ENCODE data around the gene NASP.
"Not testable (repeated sequence)": the region's sequence is repeated elsewhere in the genome, so short reads cannot be mapped to it uniquely, and the experiment has no call there.

The NASP gene

GRCh38 chr1:45570631-45571030, 13.2 kb upstream of the NASP start:
- no peak for DNase-seq (ENCODE audit: low read depth)

DNA sequence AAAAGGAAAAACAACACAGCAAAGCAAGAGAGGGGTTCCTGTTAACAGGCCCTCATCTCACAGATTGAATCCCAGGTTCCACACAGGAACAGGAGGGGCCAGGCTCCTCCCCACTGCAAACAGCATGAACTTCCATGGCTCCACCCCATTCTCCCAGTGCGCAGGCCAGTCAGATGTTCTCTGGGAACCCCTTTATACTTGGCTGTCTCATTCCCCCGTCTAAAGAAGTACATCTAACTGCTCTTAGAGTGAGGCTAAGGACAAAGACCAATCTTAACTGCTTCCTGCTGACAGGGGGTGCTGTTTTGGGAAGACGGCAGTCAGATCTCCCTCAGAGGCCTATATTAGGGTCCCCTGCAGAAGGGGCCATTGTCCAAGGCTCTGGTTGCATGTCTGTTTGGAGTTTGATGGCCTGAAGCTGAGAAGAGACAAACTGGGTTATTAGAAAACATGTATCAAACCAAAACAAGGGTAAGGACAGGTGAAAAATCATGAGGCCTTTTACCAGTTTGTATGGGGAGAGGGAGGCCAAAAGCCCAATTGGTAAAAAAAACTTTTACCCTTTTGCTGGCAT, 10.5 kb upstream of the NASP start:
- DNase-seq (ENCODE audit: low read depth): no peak

DNA sequence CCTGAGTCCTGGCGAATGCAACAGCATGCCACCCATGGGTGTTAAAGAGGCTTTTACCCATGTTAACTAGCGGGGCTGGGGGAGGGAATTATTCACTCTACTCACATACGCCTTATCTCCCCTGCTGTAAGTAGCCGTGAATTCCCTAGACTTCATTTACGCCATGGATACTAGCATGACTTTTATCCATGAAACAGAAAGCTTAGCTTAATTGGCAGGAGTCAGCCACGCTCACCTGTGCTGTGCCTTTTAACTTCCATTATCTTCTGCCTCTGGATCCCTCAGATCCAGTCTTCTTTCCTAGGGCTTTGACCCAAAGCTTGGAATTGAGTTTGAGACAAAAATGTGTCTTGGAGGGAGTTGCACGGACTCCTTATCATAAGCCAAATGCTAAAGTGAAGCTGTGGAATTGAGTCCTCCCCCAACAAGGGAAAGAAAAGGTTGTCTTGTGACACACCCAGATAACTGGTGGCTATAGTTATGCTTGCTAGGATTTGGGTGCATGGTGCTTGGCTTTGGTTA, 9.7 kb upstream of the NASP start:
- no peak for DNase-seq (ENCODE audit: low read depth)

DNA sequence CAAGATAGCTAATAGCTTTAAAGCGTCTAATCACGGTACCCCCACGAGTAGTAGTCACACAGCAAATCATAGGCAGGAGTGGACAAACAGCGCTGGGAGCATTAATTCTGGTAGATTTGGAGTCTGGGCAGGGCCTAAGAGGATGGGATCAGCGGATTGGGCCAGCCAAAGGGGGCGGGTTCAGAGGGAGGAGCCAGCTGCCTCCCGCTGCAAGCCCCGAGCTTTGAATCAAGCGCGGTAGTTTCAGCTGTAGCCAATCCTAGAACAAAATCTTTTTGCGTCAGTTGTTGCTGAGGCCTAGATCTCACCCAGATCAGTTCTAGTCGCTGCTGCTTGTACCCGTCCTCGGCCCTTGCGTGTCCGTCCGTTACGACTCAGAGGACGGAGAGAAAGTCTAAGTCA, 576 bp upstream of the NASP start:
- DNase-seq (ENCODE audit: low read depth): peak; percentile 85

GRCh38 chr1:45584351-45585109, 689 bp downstream of the NASP start:
- peak; percentile 74 for DNase-seq (ENCODE audit: low read depth)

DNA sequence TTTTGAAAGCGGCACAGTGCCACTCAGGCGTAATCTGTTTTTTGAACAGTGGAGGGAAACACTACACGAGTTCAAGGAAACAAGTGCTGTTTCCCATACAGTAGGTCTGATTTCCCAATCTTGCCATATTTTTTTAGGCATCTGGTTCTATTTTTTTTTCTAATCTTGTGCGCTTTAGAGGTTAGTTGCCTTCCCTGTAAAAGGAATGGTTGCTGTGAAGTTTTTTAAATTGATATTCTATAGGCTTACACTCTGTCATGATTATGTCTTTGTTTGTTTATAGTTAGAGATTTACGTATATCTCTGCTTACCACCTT, 1.2 kb downstream of the NASP start:
- no peak for DNase-seq (ENCODE audit: low read depth)

- DNase-seq (ENCODE audit: low read depth): no peak
These were observed 1.7 kb downstream of the NASP start for GRCh38 chr1:45585496-45586075.

GRCh38 chr1:45586769-45587168, 2.9 kb downstream of the NASP start:
- DNase-seq (ENCODE audit: low read depth): no peak

DNA sequence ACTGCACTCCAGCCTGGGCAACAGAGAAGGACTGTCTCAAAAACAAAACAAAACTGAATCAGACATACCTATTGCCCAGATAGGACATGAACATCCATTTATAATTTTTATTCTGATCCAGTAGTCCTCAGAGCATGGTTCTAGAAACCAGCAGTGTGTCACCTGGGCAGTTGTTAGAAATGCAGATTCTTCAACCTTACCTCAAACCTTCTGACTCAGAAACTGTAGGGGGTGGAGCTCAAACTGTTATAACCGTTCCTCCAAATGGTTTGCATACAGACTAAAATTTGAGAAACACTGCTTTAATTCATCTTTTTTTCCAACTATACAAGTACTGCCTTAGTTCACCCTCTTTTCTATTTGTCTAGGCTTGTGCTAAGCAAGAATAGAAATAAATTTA, 6.0 kb downstream of the NASP start:
- DNase-seq (ENCODE audit: low read depth): no peak

DNA sequence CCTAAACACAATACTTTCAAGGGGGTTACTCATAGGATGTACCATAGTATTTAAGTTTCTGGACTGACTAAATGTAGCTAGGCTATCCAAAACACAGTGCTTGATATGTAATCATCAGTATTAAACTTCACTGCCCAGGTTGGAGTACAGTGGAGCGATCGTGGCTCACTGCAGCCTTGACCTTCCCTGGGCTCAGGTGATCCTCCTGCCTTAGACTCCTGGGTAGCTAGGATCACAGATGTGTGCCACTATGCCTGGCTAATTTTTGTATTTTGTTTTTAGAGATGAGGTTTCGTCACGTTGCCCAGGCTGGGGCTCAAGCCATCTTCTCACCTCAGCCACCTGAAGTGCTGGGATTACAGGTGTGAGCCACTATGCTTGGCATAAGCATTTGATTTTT, 10.6 kb downstream of the NASP start:
- no peak for DNase-seq (ENCODE audit: low read depth)

- not testable (repeated sequence) for DNase-seq (ENCODE audit: low read depth)
These were observed 12.9 kb downstream of the NASP start for GRCh38 chr1:45596765-45597164.

DNA sequence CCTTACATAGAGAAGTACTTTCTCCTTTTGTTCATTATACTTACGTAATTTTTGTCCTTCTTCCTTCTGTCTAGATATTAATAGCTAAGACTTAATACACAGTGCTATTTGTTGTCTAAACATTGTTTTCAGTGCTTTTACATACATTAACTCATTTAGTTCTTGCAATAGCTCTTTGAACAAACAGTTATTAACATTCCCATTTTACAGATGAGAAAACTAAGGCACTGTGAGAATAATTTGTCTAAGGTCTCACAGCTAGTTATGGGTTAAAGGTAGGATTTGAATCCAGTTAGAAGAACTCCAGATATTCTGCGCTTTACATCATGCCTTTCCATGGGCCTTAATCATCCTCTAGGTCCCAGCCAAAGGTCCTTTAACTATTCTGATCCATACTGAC, 20.4 kb downstream of the NASP start:
- no peak for DNase-seq (ENCODE audit: low read depth)

DNA sequence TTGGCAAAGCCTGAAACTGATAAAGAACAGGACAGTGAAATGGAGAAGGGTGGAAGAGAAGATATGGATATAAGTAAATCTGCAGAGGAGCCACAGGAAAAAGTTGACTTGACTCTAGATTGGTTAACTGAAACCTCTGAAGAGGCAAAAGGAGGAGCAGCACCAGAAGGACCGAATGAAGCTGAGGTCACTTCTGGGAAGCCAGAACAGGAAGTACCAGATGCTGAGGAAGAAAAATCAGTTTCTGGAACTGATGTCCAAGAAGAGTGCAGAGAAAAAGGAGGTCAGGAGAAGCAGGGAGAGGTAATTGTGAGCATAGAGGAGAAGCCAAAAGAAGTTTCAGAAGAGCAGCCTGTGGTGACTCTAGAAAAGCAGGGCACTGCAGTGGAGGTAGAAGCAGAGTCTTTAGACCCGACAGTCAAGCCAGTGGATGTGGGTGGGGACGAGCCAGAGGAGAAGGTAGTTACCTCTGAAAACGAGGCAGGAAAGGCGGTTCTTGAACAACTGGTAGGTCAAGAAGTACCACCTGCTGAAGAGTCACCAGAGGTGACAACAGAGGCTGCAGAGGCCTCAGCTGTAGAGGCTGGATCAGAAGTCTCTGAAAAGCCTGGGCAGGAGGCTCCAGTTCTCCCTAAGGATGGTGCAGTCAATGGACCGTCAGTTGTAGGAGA, 23.7 kb downstream of the NASP start:
- no peak for DNase-seq (ENCODE audit: low read depth)

GRCh38 chr1:45608175-45609156, 24.6 kb downstream of the NASP start:
- no peak for DNase-seq (ENCODE audit: low read depth)

GRCh38 chr1:45610589-45611226, 26.9 kb downstream of the NASP start:
- DNase-seq (ENCODE audit: low read depth): no peak

DNA sequence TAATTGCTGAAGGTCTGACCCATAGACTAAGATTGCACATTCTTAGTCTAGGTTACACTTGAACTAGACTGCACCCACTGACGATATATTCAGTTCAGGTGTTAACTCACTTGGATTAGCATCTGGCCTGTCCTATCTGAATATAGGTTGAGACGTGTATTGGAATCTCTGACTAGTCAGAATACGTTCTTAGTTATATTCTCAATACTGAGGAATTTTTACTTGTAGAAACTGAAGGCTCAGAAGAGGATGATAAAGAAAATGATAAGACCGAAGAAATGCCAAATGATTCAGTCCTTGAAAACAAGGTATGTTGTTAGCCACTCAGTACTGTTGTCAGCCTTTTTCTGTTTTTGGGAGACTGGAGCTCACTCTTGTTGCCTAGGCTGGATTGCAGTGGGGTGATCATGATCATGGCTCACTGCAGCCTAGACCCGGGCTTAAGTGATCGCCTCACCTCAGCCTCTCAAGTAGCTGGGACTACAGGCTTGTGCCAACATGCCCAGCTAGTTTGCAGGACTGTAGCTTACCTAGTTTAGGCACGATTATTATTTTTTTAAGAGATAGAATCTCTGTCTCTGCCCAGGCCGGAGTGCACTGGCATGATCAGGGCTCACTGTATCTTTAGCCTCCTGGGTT, 29.2 kb downstream of the NASP start:
- DNase-seq (ENCODE audit: low read depth): no peak

- no peak for DNase-seq (ENCODE audit: low read depth)
These were observed 32.0 kb downstream of the NASP start for GRCh38 chr1:45615885-45616284.

- DNase-seq (ENCODE audit: low read depth): no peak
These were observed 33.8 kb downstream of the NASP start for GRCh38 chr1:45617618-45618017.

DNA sequence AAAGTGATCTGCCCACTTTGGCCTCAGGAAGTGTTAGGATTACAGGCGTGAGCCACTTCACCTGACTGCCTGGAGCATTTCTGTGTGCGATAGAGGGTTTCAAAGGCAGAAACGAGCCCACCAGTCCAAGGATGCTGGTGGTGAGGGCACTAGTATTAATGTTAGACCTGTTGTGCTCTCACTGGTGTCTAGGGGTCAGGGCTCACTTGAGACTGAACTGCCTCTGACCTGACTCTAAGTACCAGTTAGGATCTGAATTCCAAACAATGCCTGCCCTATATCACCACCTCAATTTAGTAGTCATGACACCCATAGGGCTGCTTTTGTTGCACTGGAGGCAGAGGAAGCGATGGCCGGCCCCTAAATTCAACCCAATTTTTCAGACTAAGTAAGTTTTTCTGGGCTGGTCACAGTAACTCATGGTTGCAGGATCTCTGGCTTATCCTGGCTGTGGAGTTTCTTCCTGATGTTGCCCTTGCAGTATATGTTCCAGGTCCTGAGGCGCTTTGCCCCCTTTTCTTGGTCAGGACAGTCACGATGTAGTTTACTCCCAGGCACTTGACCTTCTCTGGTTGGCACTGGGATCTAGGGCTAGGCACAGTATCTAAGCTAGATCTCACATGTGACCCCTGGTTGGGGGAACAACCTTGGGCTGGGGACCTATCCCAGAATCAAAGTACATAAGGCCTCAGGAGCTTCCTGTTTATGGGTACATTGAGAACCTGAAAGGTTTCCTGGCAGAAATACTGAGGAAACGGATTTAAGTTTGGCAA, 35.5 kb downstream of the NASP start:
- no peak for DNase-seq (ENCODE audit: low read depth)
